NCI-H1930 (cell line): ENCODE results near the gene CELF2.

ENCODE experiments used
- DNase-seq, 2 experiments: peaks; one replicate each; lab custom pipeline; 2025; lab: John Stamatoyannopoulos, UW

CELF2 gene

GRCh38 chr10:11156480-11156879, 138.8 kb downstream of the CELF2 start:
- DNase-seq, result no peak

DNA sequence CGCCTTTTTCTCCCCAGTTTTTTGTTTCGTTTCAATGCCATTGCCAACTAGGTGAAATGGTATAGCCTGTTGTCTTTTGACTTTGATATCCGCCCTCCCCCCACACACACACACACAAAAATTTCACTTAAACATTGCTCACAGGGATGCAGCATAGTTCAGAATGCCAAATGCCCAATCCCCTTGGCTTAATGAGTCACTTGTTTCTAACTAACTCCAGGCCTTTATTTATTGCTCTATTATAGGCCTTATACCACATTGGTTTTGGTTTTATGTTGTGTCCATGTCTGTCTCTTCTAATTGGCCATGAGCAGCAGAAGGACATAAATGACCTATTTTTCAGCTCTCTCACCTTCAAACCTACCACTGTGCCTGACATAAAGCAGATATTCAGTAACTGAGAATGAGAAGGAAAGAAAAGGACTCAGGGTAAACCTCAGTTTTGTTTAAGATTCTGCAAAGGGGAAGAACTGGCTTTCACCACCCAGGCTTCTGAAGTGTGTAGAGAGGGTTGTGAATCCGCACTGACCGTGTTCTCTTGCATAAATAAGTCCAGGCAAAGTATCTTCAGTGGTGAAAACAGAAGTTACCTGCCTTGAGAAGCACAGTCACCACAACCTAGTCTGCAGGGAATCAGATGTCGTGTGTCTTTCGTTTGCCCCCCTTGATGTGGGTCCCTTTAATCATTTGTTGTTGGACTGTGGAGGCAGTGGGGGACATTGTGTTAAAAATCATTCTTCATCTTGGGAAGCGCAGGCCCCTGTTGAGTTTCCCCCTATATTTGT, 139.8 kb downstream of the CELF2 start:
- DNase-seq, result no peak

GRCh38 chr10:11158080-11158479, 140.4 kb downstream of the CELF2 start:
- DNase-seq, result no peak

- DNase-seq, result no peak
Measured at GRCh38 chr10:11159543-11160215, 142.0 kb downstream of the CELF2 start.

GRCh38 chr10:11161096-11161495, 143.4 kb downstream of the CELF2 start:
- no peak for DNase-seq

GRCh38 chr10:11161910-11162309, 144.2 kb downstream of the CELF2 start:
- DNase-seq, result no peak

DNA sequence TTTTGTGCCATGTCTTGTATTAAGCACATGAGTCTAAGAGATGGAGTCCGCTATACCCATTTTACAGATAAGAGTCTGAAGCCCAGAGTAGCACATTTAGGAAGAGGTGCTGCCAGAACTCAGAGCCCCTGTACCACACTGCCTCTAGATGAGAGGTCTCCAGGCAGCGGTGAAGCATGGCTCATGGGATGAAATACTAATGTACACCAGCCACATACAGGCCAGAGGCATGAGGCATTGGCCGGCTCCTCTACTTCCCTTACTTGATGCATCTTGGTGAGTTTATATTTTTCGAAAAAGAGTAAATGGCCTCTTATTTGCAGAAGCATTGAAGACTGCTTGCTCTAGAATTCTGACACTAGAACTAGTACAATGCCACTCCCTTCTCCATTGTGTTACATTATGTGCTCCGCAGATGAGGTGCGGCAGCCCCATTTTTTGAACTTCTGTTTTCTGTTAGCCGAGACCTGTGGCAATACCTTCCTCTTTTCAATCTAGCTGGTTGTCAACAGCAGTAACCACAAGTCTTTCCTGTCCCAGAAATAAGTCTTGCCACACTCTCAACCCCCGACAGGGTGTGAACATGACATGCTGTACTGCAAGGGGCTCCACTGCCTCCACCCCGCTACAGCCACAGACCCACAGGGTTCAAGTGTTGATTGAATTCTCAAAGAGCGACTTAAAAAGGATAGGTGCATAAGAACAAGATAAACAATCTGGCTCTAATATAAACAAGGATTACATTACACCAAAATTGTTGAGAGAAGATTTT, 145.3 kb downstream of the CELF2 start:
- no peak for DNase-seq

DNA sequence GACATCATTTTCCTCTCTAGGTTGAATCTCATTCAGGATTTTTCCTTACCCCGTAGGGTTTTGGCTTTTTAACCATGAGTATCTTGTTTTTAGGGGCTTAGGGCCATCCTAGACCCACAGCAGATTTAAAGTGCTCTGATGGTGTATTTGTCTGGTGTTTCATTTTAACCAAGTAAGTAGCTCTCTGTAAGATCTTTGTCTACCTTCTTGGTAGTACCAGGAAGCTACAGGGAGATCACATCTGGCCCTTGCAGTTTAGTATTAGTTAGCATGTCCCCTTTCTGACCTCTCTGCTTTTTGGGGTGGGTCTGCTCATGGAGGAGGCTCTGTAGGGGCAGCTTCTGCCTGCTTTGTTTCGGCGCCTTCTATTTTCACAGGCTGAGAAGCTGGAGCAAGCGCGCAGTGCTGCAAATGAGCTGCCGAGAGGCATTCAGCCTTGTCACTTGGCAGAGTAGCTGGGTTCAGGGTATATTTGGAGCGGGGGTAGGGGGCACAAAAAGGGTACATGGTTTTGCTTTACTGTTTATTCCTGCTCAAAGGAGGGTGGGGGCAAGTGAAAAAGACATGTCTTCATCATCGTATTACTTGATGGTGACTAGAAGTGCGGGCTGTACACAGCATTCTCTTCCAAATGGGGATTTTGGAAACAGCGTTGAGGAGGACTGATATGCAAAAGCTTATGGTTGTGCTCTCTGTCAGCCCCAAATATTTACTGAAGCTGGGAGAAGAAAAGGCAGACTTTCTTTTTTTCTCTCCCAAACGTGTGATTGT, 146.3 kb downstream of the CELF2 start:
- DNase-seq, result no peak

DNA sequence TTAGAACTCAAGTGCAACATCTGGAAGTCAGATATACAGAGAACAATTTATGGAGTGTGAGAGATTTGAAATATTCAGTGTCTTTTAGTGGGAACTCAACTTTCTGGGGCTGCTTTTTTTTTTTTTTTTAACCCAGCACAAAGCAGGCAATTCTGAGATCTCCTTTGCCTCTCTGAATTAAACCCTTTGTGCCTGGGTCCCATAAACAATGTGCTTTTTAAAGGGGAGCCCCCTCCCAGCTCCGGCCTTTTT, 146.8 kb downstream of the CELF2 start:
- no peak for DNase-seq

DNA sequence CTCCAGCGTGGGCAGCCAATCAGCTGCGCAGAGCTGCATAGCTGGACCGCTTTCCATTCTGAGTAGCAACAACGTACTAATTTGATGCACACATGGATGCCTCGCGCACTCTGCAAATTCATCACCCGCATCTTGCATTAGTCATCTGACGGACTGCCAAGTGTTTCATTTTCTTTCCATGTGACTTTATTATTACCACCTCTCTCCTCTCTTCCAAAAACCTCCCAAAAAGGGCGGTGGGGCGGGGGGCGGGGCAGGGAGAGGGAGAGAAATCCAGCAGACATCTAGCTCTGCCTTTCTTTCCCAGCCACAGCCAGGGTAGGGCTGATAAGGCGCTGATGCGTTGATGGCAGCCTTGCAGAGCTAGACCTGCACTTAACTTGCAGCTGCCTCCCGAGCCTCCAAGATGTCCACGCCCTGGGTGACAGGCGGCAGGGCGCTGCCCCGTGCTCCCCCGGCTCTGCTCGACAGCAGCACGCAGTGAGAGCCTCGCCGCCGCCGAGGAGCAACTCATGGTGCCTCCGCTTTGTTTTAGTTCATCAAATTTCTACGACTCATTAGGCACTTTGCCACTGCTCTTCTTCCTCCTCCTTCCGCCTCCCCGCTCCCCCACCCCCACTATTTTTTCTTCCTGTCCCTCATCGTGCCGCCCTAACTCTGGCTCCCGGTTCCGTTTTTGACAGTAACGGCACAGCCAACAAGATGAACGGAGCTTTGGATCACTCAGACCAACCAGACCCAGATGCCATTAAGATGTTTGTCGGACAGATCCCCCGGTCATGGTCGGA, 147.3 kb downstream of the CELF2 start:
- DNase-seq, result no peak

GRCh38 chr10:11165591-11166543, 148.2 kb downstream of the CELF2 start:
- DNase-seq, result no peak

- DNase-seq, result no peak
Measured at GRCh38 chr10:11166550-11166949, 148.9 kb downstream of the CELF2 start.

GRCh38 chr10:11167233-11167966, 149.7 kb downstream of the CELF2 start:
- DNase-seq, result no peak

GRCh38 chr10:11168423-11169090, 150.9 kb downstream of the CELF2 start:
- DNase-seq, result no peak

DNA sequence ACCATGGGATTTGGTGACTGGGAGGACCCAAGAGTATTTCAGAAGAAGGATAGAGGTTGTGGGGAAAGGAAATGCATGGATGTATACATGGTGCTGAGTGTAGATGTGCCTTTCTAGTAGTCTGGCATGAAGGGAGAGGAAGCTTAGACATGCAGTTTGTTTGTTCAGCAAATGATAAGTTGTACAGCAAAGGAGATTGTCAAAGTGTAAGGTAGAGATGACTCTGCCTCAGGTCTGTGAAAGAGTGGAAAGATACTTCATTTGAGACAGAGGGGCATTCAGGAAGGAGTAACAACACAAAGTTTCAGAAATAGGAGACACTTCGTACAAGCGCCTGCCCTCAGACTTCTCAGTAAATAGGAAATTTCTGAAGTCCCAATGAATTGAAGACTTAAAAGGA, 152.3 kb downstream of the CELF2 start:
- DNase-seq, result no peak

DNA sequence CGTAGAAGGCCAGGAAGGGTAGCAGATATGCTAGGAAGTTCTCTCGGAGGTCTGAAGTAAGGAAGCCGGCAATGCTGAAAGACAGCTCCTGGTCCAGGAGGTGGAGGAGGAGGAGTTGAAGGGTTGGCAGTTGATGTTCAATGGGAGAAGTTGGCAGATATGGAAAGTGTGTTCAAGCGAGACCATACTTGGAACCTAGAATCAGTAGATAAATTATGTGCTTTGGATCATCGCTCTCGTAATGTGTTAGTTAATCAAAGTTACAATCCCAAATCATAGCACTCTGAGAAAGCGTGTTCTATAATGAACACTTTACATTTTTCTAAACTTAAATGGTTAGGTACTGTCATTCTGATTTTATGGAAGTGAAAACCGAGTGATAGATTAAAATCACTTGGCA, 152.9 kb downstream of the CELF2 start:
- DNase-seq, result no peak

- no peak for DNase-seq
Measured at GRCh38 chr10:11170993-11171851, 153.6 kb downstream of the CELF2 start.

DNA sequence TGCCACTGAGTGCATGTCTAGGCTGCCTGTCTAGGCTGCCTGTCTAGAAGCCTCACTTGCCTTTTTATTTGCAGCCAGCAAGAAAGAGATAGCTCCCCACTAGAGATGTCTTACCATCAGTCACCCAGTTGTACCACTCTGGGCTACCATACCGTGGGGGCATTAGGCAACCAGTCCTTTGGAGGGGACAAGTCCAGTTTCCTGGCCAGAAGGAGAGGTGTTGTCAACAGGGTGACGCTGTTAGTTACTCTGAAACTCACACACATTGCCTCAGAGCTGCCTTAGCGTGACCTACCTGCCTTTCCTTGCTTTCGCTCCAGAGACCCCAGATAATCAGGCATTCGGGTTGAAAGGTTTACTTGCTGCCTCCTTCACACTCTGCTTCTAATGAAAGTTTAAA, 155.4 kb downstream of the CELF2 start:
- no peak for DNase-seq
